Chondrocyte (in vitro differentiated cells): ENCODE measurements around the gene RNF222. TPM values are rescaled to one million over a fixed set of nuclear protein-coding genes. Genes with fewer than 3 reads are reported as not detected.

Source experiments
- DNase-seq: peaks from one replicate; pipeline ENCODE4 v3.0.0; 2021; ENCODE audit warnings: mixed read lengths, low spot score
- H3K27ac Mint-ChIP-seq: one replicate; pipeline ENCODE4 v1.8.0; 2021; ENCODE audit warnings: mild to moderate bottlenecking, moderate library complexity, mixed read lengths; ENCODE audit not compliant: unreplicated experiment
- H3K27me3 Mint-ChIP-seq: 2 replicates; pipeline ENCODE4 v1.8.0; 2021; ENCODE audit warnings: low read depth, mixed read lengths
- H3K36me3 Mint-ChIP-seq: 2 replicates; pipeline ENCODE4 v1.8.0; 2021; ENCODE audit warnings: low read depth, mixed read lengths
- H3K4me1 Mint-ChIP-seq: 2 replicates; pipeline ENCODE4 v1.8.0; 2021; ENCODE audit warnings: low read depth, mild to moderate bottlenecking, mixed read lengths
- H3K4me3 Mint-ChIP-seq: one replicate; pipeline ENCODE4 v1.8.0; 2021; ENCODE audit warnings: mild to moderate bottlenecking, moderate library complexity, mixed read lengths; ENCODE audit not compliant: unreplicated experiment
- H3K9me3 Mint-ChIP-seq: 2 replicates; pipeline ENCODE4 v1.8.0; 2021; ENCODE audit warnings: low read depth, mixed read lengths
- total RNA-seq: library from RNA; stranded (reverse); gene quantifications from 3 replicates; pipeline ENCODE4 v1.2.1, GENCODE V29; 2021
- TF ChIP-seq, protein P1 (sequence below): fragments of 200-600 bp; sonication (generic); IDR thresholded peaks from 2 replicates; pipeline ENCODE4 v1.5.0; 2021; ENCODE audit warnings: antibody characterized with exemption, mild to moderate bottlenecking, moderate library complexity

Gene RNF222
- total RNA-seq, 1 donor from 2014 or later, result not detected

GRCh38 chr17:8345052-8345690 lies 52.5 kb downstream of the RNF222 start:
- Mint-ChIP-seq H3K9me3 (no peaks in the 10 kb centered on the region), H3K27me3 (peaks cover 15% of the 10 kb centered on the region), H3K27ac (no peak overlapping the region), H3K36me3 (no peaks in the 10 kb centered on the region), H3K4me3 (no peak overlapping the region), H3K4me1 (no peaks in the 10 kb centered on the region)
- DNase-seq, result no peak
- TF ChIP-seq, protein P1, sequence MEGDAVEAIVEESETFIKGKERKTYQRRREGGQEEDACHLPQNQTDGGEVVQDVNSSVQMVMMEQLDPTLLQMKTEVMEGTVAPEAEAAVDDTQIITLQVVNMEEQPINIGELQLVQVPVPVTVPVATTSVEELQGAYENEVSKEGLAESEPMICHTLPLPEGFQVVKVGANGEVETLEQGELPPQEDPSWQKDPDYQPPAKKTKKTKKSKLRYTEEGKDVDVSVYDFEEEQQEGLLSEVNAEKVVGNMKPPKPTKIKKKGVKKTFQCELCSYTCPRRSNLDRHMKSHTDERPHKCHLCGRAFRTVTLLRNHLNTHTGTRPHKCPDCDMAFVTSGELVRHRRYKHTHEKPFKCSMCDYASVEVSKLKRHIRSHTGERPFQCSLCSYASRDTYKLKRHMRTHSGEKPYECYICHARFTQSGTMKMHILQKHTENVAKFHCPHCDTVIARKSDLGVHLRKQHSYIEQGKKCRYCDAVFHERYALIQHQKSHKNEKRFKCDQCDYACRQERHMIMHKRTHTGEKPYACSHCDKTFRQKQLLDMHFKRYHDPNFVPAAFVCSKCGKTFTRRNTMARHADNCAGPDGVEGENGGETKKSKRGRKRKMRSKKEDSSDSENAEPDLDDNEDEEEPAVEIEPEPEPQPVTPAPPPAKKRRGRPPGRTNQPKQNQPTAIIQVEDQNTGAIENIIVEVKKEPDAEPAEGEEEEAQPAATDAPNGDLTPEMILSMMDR, result no peak

- H3K27me3 Mint-ChIP-seq, result peaks cover 12% of the 10 kb centered on the region
- no peak overlapping the region for H3K27ac Mint-ChIP-seq
- no peak overlapping the region for H3K4me3 Mint-ChIP-seq
- TF ChIP-seq, protein P1, result no peak
- H3K4me1 Mint-ChIP-seq, result no peaks in the 10 kb centered on the region
- H3K9me3 Mint-ChIP-seq, result no peaks in the 10 kb centered on the region
- no peaks in the 10 kb centered on the region for H3K36me3 Mint-ChIP-seq
- no peak for DNase-seq
These were observed 56.2 kb downstream of the RNF222 start for GRCh38 chr17:8341456-8341855.

Other genes with a start within 250 kb of the RNF222 start
- gene PER1, start 245.4 kb downstream of the RNF222 start, total RNA-seq, result 68.0 to 87.6 TPM (median 75.9 TPM) in 3 replicates
- 45.4 to 58.1 TPM (median 46.7 TPM) in 3 replicates for gene VAMP2, start 234.9 kb downstream of the RNF222 start, total RNA-seq
- 7.8 to 12.1 TPM (median 8.4 TPM) in 3 replicates for gene TMEM107, start 221.4 kb downstream of the RNF222 start, total RNA-seq
- 5.5 to 8.6 TPM (median 8.2 TPM) in 3 replicates for gene BORCS6, start 207.6 kb downstream of the RNF222 start, total RNA-seq
- 8.6 to 14.1 TPM (median 8.9 TPM) in 3 replicates for gene AURKB, start 187.3 kb downstream of the RNF222 start, total RNA-seq
- 19.9 to 28.7 TPM (median 22.1 TPM) in 3 replicates for gene CTC1, start 149.8 kb downstream of the RNF222 start, total RNA-seq
- 30.2 to 52.1 TPM (median 32.7 TPM) in 3 replicates for gene PFAS, start 148.5 kb downstream of the RNF222 start, total RNA-seq
- 19.8 to 24.5 TPM (median 21.2 TPM) in 3 replicates for gene RANGRF, start 109.2 kb downstream of the RNF222 start, total RNA-seq
- gene SLC25A35, start 102.4 kb downstream of the RNF222 start, total RNA-seq, result 4.2 to 8.4 TPM (median 5.5 TPM) in 3 replicates
- gene ARHGEF15, start 87.6 kb downstream of the RNF222 start, total RNA-seq, result not detected in 3 replicates
- not detected in 3 replicates for gene ODF4, start 58.0 kb downstream of the RNF222 start, total RNA-seq
- gene RPL26, start 14.6 kb downstream of the RNF222 start, total RNA-seq, result 1,065 to 1,130 TPM (median 1,086 TPM) in 3 replicates
- 112 to 120 TPM (median 115 TPM) in 3 replicates for gene NDEL1, start 38.1 kb upstream of the RNF222 start, total RNA-seq
- 211 to 296 TPM (median 284 TPM) in 3 replicates for gene MYH10, start 232.9 kb upstream of the RNF222 start, total RNA-seq